ENCODE measurements around the gene PLA2G3. TPM values are rescaled to one million over a fixed set of nuclear protein-coding genes. Genes with fewer than 3 reads are reported as not detected.

The PLA2G3 gene
- total and polyA plus RNA-seq, 2 of the 13 experiments (the other 11 are each of a cell fraction or from before 2014, with no cell fraction given): 0.12 to 0.42 TPM

DNA sequence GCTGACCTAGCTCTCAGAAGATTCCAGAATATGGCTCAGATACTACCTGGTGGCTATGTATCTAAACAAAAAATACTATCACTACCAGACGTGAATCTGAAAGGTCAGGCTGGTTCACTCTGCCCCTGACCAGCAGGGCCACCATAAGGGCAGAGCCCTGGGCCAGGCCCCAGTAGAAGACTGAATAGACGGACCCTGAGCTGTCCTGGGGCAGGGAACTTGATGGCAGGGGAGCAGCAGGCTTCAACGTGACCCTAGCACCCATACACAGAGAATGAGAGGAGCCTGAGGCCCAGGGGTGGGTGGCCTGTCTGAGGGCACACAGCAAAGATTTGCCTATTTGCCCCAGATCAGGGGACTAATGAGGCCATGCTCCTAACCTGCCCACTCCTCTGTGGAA is 13.0 kb upstream of the PLA2G3 start:
- Histone ChIP-seq H3K27me3 (ENCODE audit: control insufficient read depth in 1 of 2, insufficient read depth in 2 of 2, low read length in 2 of 2) (peaks cover 2 to 3% of the 10 kb centered on the region in 2 experiments; a peak in 1 of 5 replicates), H2AFZ (ENCODE audit: low read length) (no peak overlapping the region), H3K79me2 (ENCODE audit: insufficient read depth, low read length) (no peaks in the 10 kb centered on the region), H3K4me2 (ENCODE audit: low read depth, low read length) (no peak overlapping the region), H3K4me1 (ENCODE audit: insufficient read depth, low read length) (peaks cover 27% of the 10 kb centered on the region), H3K9ac (ENCODE audit: insufficient read depth, low read depth, low read length) (no peak overlapping the region), H3K27ac (ENCODE audit: extremely low read length, insufficient read depth, low read length) (no peak overlapping the region), H3K9me3 (ENCODE audit: low read length) (no peaks in the 10 kb centered on the region), H3K4me3 (replicated peaks in 1 of 3; ENCODE audit: insufficient read depth in 1 of 3, low read depth in 2 of 3, low read length in 3 of 3) (no peak overlapping the region), H3K36me3 (replicated peaks in 1 of 2; ENCODE audit: control insufficient read depth in 1 of 2, insufficient read depth in 2 of 2, low read length in 2 of 2) (no peaks in the 10 kb centered on the region), H4K20me1 (ENCODE audit: insufficient read depth, low read length) (no peaks in the 10 kb centered on the region)
- CTCF ChIA-PET (ENCODE audit: low intra/inter-chr PET ratio, low total read pairs): no interaction called here
- in situ Hi-C loops (cut with HindIII; ENCODE audit: extremely low pct_ligation_motif_present, low pct_unique_long_range_greater_than_20kb): no loop called here
- POLR2A ChIA-PET: no interaction called here
- intact Hi-C loops (cut with micrococcal nuclease; ENCODE audit: unreplicated experiment): no loop called here
- TF ChIP-seq, protein P1, sequence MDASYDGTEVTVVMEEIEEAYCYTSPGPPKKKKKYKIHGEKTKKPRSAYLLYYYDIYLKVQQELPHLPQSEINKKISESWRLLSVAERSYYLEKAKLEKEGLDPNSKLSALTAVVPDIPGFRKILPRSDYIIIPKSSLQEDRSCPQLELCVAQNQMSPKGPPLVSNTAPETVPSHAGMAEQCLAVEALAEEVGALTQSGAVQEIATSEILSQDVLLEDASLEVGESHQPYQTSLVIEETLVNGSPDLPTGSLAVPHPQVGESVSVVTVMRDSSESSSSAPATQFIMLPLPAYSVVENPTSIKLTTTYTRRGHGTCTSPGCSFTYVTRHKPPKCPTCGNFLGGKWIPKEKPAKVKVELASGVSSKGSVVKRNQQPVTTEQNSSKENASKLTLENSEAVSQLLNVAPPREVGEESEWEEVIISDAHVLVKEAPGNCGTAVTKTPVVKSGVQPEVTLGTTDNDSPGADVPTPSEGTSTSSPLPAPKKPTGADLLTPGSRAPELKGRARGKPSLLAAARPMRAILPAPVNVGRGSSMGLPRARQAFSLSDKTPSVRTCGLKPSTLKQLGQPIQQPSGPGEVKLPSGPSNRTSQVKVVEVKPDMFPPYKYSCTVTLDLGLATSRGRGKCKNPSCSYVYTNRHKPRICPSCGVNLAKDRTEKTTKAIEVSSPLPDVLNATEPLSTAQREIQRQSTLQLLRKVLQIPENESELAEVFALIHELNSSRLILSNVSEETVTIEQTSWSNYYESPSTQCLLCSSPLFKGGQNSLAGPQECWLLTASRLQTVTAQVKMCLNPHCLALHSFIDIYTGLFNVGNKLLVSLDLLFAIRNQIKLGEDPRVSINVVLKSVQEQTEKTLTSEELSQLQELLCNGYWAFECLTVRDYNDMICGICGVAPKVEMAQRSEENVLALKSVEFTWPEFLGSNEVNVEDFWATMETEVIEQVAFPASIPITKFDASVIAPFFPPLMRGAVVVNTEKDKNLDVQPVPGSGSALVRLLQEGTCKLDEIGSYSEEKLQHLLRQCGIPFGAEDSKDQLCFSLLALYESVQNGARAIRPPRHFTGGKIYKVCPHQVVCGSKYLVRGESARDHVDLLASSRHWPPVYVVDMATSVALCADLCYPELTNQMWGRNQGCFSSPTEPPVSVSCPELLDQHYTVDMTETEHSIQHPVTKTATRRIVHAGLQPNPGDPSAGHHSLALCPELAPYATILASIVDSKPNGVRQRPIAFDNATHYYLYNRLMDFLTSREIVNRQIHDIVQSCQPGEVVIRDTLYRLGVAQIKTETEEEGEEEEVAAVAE (CRISPR knock-in tag; IDR thresholded peaks at IDR 0.05; ENCODE audit: borderline replicate concordance): no peak
- TF ChIP-seq, protein P2, sequence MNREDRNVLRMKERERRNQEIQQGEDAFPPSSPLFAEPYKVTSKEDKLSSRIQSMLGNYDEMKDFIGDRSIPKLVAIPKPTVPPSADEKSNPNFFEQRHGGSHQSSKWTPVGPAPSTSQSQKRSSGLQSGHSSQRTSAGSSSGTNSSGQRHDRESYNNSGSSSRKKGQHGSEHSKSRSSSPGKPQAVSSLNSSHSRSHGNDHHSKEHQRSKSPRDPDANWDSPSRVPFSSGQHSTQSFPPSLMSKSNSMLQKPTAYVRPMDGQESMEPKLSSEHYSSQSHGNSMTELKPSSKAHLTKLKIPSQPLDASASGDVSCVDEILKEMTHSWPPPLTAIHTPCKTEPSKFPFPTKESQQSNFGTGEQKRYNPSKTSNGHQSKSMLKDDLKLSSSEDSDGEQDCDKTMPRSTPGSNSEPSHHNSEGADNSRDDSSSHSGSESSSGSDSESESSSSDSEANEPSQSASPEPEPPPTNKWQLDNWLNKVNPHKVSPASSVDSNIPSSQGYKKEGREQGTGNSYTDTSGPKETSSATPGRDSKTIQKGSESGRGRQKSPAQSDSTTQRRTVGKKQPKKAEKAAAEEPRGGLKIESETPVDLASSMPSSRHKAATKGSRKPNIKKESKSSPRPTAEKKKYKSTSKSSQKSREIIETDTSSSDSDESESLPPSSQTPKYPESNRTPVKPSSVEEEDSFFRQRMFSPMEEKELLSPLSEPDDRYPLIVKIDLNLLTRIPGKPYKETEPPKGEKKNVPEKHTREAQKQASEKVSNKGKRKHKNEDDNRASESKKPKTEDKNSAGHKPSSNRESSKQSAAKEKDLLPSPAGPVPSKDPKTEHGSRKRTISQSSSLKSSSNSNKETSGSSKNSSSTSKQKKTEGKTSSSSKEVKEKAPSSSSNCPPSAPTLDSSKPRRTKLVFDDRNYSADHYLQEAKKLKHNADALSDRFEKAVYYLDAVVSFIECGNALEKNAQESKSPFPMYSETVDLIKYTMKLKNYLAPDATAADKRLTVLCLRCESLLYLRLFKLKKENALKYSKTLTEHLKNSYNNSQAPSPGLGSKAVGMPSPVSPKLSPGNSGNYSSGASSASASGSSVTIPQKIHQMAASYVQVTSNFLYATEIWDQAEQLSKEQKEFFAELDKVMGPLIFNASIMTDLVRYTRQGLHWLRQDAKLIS (CRISPR knock-in tag; IDR thresholded peaks at IDR 0.05): no peak
- TF ChIP-seq ZFP82 (CRISPR knock-in tag; IDR thresholded peaks at IDR 0.05; ENCODE audit: borderline replicate concordance) (no peak), ZNF766 (CRISPR knock-in tag; IDR thresholded peaks at IDR 0.05; ENCODE audit: borderline replicate concordance) (no peak), NCOR1 (IDR thresholded peaks at IDR 0.05; ENCODE audit: borderline replicate concordance, low read length) (no peak), ZKSCAN1 (IDR thresholded peaks at IDR 0.05; ENCODE audit: low read length) (no peak), IKZF4 (CRISPR knock-in tag; IDR thresholded peaks at IDR 0.05; ENCODE audit: borderline replicate concordance, low read depth, not compliant biosample characterization) (no peak), HOXD1 (CRISPR knock-in tag; IDR thresholded peaks at IDR 0.05) (no peak), ZNF709 (CRISPR knock-in tag; IDR thresholded peaks at IDR 0.05) (no peak), HOXA9 (CRISPR knock-in tag; IDR thresholded peaks at IDR 0.05; ENCODE audit: borderline replicate concordance) (no peak)
- ATAC-seq: peak; percentile 54
- no TSS peak for BruUV-seq (replicated peaks)
- 13% methylated on average over 3 of the region's 3 CpGs for WGBS (ENCODE audit: low lambda C conversion rate)
- FAIRE-seq: no peak
- DNase-seq (ENCODE audit: low spot score): no peak
